KOPT-K1 (cell line): Measurements from ENCODE around the gene CHCHD6.

Experiments used
- H3K27ac ChIP-seq: fragments of 200-600 bp; sonication (generic); 2 replicates; pipeline ENCODE4 v1.5.1; 2016; ENCODE audit warnings: antibody characterized with exemption, mild to moderate bottlenecking, low read depth, low read length; ENCODE audit not compliant: poor library complexity, severe bottlenecking
- H3K36me3 ChIP-seq: fragments of 200-600 bp; sonication (generic); 2 replicates; pipeline ENCODE4 v1.5.1; 2017; ENCODE audit warnings: antibody characterized with exemption, mild to moderate bottlenecking, low read length, moderate library complexity; ENCODE audit not compliant: insufficient read depth
- H3K9me3 ChIP-seq: fragments of 200-600 bp; sonication (generic); 2 replicates; pipeline ENCODE4 v1.5.1; 2017; ENCODE audit warnings: antibody characterized with exemption, low read length, mild to moderate bottlenecking; ENCODE audit not compliant: insufficient read depth, poor library complexity, severe bottlenecking

CHCHD6 gene

GRCh38 chr3:126665959-126666657 is 37.9 kb upstream of the CHCHD6 start:
- Histone ChIP-seq H3K9me3 (peaks cover 14% of the 10 kb centered on the region), H3K36me3 (no peaks in the 10 kb centered on the region)

GRCh38 chr3:126666658-126667528 is 37.1 kb upstream of the CHCHD6 start:
- no peaks in the 10 kb centered on the region for H3K36me3 ChIP-seq
- peaks cover 14% of the 10 kb centered on the region for H3K9me3 ChIP-seq
- no peak overlapping the region for H3K27ac ChIP-seq

More at GRCh38 chr3:126665959-126666657, 37.9 kb upstream of the CHCHD6 start:
- H3K27ac ChIP-seq = no peak overlapping the region

GRCh38 chr3:126667631-126668449 is 36.2 kb upstream of the CHCHD6 start:
- peaks cover 16% of the 10 kb centered on the region for H3K9me3 ChIP-seq

GRCh38 chr3:126668450-126669401 is 35.3 kb upstream of the CHCHD6 start:
- H3K36me3 ChIP-seq = no peaks in the 10 kb centered on the region
- peaks cover 22% of the 10 kb centered on the region for H3K9me3 ChIP-seq
- H3K27ac ChIP-seq = no peak overlapping the region

More at GRCh38 chr3:126667631-126668449, 36.2 kb upstream of the CHCHD6 start:
- H3K27ac ChIP-seq = no peak overlapping the region
- no peaks in the 10 kb centered on the region for H3K36me3 ChIP-seq

- H3K27ac ChIP-seq = no peak overlapping the region
Measured at GRCh38 chr3:126671521-126671920, 32.5 kb upstream of the CHCHD6 start.

GRCh38 chr3:126672340-126672739 is 31.7 kb upstream of the CHCHD6 start:
- Histone ChIP-seq H3K36me3 (no peaks in the 10 kb centered on the region), H3K27ac (no peak overlapping the region), H3K9me3 (peaks cover 28% of the 10 kb centered on the region)

More at GRCh38 chr3:126671521-126671920, 32.5 kb upstream of the CHCHD6 start:
- Histone ChIP-seq H3K9me3 (peaks cover 28% of the 10 kb centered on the region), H3K36me3 (no peaks in the 10 kb centered on the region)

- no peaks in the 10 kb centered on the region for H3K36me3 ChIP-seq
- H3K9me3 ChIP-seq = peaks cover 28% of the 10 kb centered on the region
- no peak overlapping the region for H3K27ac ChIP-seq
Measured at GRCh38 chr3:126672741-126673140, 31.3 kb upstream of the CHCHD6 start.

- H3K36me3 ChIP-seq = no peaks in the 10 kb centered on the region
Measured at GRCh38 chr3:126676919-126677705, 26.9 kb upstream of the CHCHD6 start.

GRCh38 chr3:126677862-126678503 is 26.1 kb upstream of the CHCHD6 start:
- peaks cover 12% of the 10 kb centered on the region for H3K9me3 ChIP-seq
- H3K27ac ChIP-seq = no peak overlapping the region
- no peaks in the 10 kb centered on the region for H3K36me3 ChIP-seq

More at GRCh38 chr3:126676919-126677705, 26.9 kb upstream of the CHCHD6 start:
- H3K27ac ChIP-seq = no peak overlapping the region
- H3K9me3 ChIP-seq = peaks cover 14% of the 10 kb centered on the region

GRCh38 chr3:126678693-126679317 is 25.2 kb upstream of the CHCHD6 start:
- Histone ChIP-seq H3K36me3 (no peaks in the 10 kb centered on the region), H3K27ac (no peak overlapping the region), H3K9me3 (peaks cover 5% of the 10 kb centered on the region)

GRCh38 chr3:126679318-126679751 is 24.7 kb upstream of the CHCHD6 start:
- Histone ChIP-seq H3K27ac (no peak overlapping the region), H3K9me3 (no peaks in the 10 kb centered on the region), H3K36me3 (no peaks in the 10 kb centered on the region)

GRCh38 chr3:126679831-126680666 is 24.0 kb upstream of the CHCHD6 start:
- Histone ChIP-seq H3K27ac (no peak overlapping the region), H3K9me3 (no peaks in the 10 kb centered on the region), H3K36me3 (no peaks in the 10 kb centered on the region)
